Heart left ventricle (tissue), 13 donors: ENCODE data around the gene LIN28B.
"Not testable (repeated sequence)": the region's sequence is repeated elsewhere in the genome, so short reads cannot be mapped to it uniquely, and the experiment has no call there.

ENCODE experiments used
- POLR2A ChIP-seq, 2 donors: fragments of 450-650 bp; IDR thresholded peaks; one replicate each; pipeline ENCODE4 v1.6.1; 2017; ENCODE audit warnings: antibody characterized with exemption in 2 of 2, mild to moderate bottlenecking in 2 of 2, moderate library complexity in 2 of 2
- TF ChIP-seq, protein P1 (sequence below), 12 donors: fragments of 200-600 bp; sonication (generic) in 4 of 12; IDR thresholded peaks; one replicate each; pipeline versions ENCODE4 v1.5.0 to v1.8.0; 2018 to 2022; ENCODE audit warnings: antibody characterized with exemption in 12 of 12, mild to moderate bottlenecking in 5 of 12
- donor health status: ischemic (EF 13 %, LVEDD 7.1; RV severe dilation, severe dysfunction).
- donor health status: DM: no; HTN: yes; CAD: no.
- donor health status: DM: no; HTN: no; CAD: no.
- donor health status: ischemic (EF 25% LVEDD 6.9; RV normal size, moderate dysfunction).
- donor health status: ischemic (EF 25% LVEDD 5.7; RV mildly dilated, moderate dysfunction).
- donor health status: ischemic (EF 35%, LVEDD 5.7; RV mildly dilated, moderate dysfunction).
- donor health status: nonischemic (EF 11% LVEDD 7.7; RV severe dilation, severe dysfunction).
- donor health status: DM: yes; HTN: yes; CAD: no.
- donor health status: PGD.
- donor health status: ischemic (EF 29% LVEDD 5.4; RV normal size, mild dysfunction).
- donor health status: nonischemic (EF 23%, LVEDD 6.1; RV moderate dilation, normal function).

DNA sequence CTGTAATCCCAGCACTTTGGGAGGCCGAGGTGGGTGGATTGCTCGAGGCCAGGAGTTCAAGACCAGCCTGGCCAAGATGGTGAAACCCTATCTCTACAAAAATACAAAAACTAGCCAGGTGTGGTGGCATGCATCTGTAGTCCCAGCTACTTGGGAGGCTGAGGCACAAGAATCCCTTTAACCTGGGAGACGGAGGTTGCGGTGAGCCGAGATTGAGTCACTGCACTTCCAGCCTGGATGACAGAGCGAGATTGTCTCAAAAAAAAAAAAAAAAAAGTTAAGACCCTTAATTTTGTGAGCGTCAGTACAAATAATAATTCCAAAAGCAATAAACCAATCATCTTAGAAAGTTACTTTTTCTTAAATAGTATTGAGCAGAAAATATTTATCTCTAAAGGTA is 36.7 kb downstream of the LIN28B start:
- TF ChIP-seq, protein P1, sequence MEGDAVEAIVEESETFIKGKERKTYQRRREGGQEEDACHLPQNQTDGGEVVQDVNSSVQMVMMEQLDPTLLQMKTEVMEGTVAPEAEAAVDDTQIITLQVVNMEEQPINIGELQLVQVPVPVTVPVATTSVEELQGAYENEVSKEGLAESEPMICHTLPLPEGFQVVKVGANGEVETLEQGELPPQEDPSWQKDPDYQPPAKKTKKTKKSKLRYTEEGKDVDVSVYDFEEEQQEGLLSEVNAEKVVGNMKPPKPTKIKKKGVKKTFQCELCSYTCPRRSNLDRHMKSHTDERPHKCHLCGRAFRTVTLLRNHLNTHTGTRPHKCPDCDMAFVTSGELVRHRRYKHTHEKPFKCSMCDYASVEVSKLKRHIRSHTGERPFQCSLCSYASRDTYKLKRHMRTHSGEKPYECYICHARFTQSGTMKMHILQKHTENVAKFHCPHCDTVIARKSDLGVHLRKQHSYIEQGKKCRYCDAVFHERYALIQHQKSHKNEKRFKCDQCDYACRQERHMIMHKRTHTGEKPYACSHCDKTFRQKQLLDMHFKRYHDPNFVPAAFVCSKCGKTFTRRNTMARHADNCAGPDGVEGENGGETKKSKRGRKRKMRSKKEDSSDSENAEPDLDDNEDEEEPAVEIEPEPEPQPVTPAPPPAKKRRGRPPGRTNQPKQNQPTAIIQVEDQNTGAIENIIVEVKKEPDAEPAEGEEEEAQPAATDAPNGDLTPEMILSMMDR (IDR thresholded peaks at IDR 0.05), result not testable (repeated sequence)
- not testable (repeated sequence) for TF ChIP-seq POLR2A (IDR thresholded peaks at IDR 0.05)
